HepG2 (cell line): Measurements from ENCODE around the gene FUT4. TPM values are rescaled to one million over a fixed set of nuclear protein-coding genes. Genes with fewer than 3 reads are reported as not detected.

ENCODE experiments used
- ATAC-seq: fragments of 200-7000 bp; cut with Tn5 transposase; 3 replicates; pipeline ENCODE4 v1.9.1; 2020; ENCODE audit warnings: mild to moderate bottlenecking, moderate library complexity
- BruUV-seq: library from RNA; stranded (reverse); fragments of 400-500 nt; replicated peaks from 2 replicates; lab custom pipeline; 2021; lab: Mats Ljungman, UMichigan
- CTCF ChIA-PET: fragments of 300-600 bp; formaldehyde crosslinking; extraction: SDS; loops from one replicate; lab custom pipeline; 2021; ENCODE audit warnings: low total read pairs, inconsistent platforms, low intra/inter-chr PET ratio; lab: Yijun Ruan, JAX
- POLR2A ChIA-PET: fragments of 350-600 bp; sonication (Branson Sonifier 250); formaldehyde crosslinking; loops from one replicate; lab custom pipeline; 2020; ENCODE audit warnings: antibody characterized with exemption, inconsistent platforms; lab: Yijun Ruan, JAX
- DNase-seq: peaks from one replicate; pipeline ENCODE4 v3.0.0-alpha.2; 2015; ENCODE audit warnings: low spot score
- FAIRE-seq: peaks from 3 replicates; lab custom pipeline; 2011; peaks lifted over from hg19 to GRCh38; lab: Jason Lieb, UNC
- H2AFZ ChIP-seq: one replicate; pipeline ENCODE4 v1.6.1; 2011; ENCODE audit warnings: low read length, inconsistent platforms
- H3K27ac ChIP-seq: fragments of 300-600 bp; 3 replicates; pipeline ENCODE4 v1.8.0; 2011; ENCODE audit warnings: mixed run types, mild to moderate bottlenecking, mixed read lengths, low read length, inconsistent platforms; ENCODE audit not compliant: insufficient read depth; ENCODE audit errors: extremely low read length
- H3K27me3 ChIP-seq, 2 experiments: fragments of 200-600 bp in 1 of 2; 2 replicates in 1 of 2; 3 replicates in 1 of 2; pipeline versions ENCODE4 v1.6.0 to v1.8.0; 2011; ENCODE audit warnings: low read length in 2 of 2, mild to moderate bottlenecking in 2 of 2, moderate library complexity in 2 of 2, inconsistent platforms in 1 of 2; ENCODE audit not compliant: insufficient read depth in 2 of 2, control insufficient read depth in 1 of 2
- H3K36me3 ChIP-seq, 2 experiments: fragments of 200-600 bp in 1 of 2; replicated peaks in 1 of 2; 2 replicates in 1 of 2; 3 replicates in 1 of 2; pipeline versions ENCODE4 v1.5.1 to v1.8.0; 2011; ENCODE audit warnings: low read length in 2 of 2, inconsistent platforms in 1 of 2; ENCODE audit not compliant: insufficient read depth in 2 of 2, control insufficient read depth in 1 of 2
- H3K4me1 ChIP-seq: 2 replicates; pipeline ENCODE4 v1.5.1; 2012; ENCODE audit warnings: low read length, inconsistent platforms; ENCODE audit not compliant: insufficient read depth
- H3K4me2 ChIP-seq: 2 replicates; pipeline ENCODE4 v1.6.0; 2011; ENCODE audit warnings: low read depth, low read length, inconsistent platforms
- H3K4me3 ChIP-seq, 3 experiments: fragments of 200-600 bp in 1 of 3; sonication (generic), shearing (Covaris generic) in 1 of 3; replicated peaks in 1 of 3; 2 replicates each; pipeline ENCODE4 v1.5.1; 2011 to 2016; ENCODE audit warnings: low read length in 3 of 3, inconsistent platforms in 2 of 3, low read depth in 2 of 3, mild to moderate bottlenecking in 2 of 3, control low read depth in 1 of 3, mixed read lengths in 1 of 3; ENCODE audit not compliant: insufficient read depth in 1 of 3
- H3K79me2 ChIP-seq: one replicate; pipeline ENCODE4 v1.6.1; 2011; ENCODE audit warnings: low read length, inconsistent platforms; ENCODE audit not compliant: insufficient read depth
- H3K9ac ChIP-seq: 2 replicates; pipeline ENCODE4 v1.6.0; 2011; ENCODE audit warnings: mild to moderate bottlenecking, low read depth, low read length, inconsistent platforms; ENCODE audit not compliant: insufficient read depth
- H3K9me3 ChIP-seq: 2 replicates; pipeline ENCODE4 v1.5.1; 2012; ENCODE audit warnings: mild to moderate bottlenecking, low read length
- H4K20me1 ChIP-seq: 2 replicates; pipeline ENCODE4 v1.6.0; 2011; ENCODE audit warnings: inconsistent platforms, mild to moderate bottlenecking, low read length, moderate library complexity; ENCODE audit not compliant: insufficient read depth
- ATF1 ChIP-seq: IDR thresholded peaks from 2 replicates; pipeline ENCODE4 v1.6.1; 2016; ENCODE audit warnings: mild to moderate bottlenecking, control low read depth
- CCAR2 ChIP-seq: fragments of 200-400 bp; formaldehyde crosslinking; optimal IDR thresholded peaks from 2 replicates; pipeline ENCODE3; 2018; ENCODE audit warnings: low read depth, mild to moderate bottlenecking, low read length, moderate library complexity
- E2F2 ChIP-seq: sonication (generic); formaldehyde crosslinking; IDR thresholded peaks from 2 replicates; pipeline ENCODE4 v1.4.0; 2020; ENCODE audit warnings: missing genetic modification reagents, borderline replicate concordance
- MLLT10 ChIP-seq: sonication (generic); formaldehyde crosslinking; IDR thresholded peaks from 2 replicates; pipeline ENCODE4 v1.4.0; 2020; ENCODE audit warnings: missing genetic modification reagents
- NCOR1 ChIP-seq: fragments of 200-600 bp; sonication (generic); IDR thresholded peaks from 2 replicates; pipeline ENCODE4 v1.7.0; 2017; ENCODE audit warnings: antibody characterized with exemption, low read length, borderline replicate concordance
- RFX5 ChIP-seq: IDR thresholded peaks from 2 replicates; pipeline ENCODE4 v1.6.1; 2011; ENCODE audit warnings: low read depth, low read length, improper control_type of control experiment
- ZNF234 ChIP-seq: sonication (generic); formaldehyde crosslinking; conservative IDR thresholded peaks from 2 replicates; pipeline ENCODE4 v1.5.1; 2020; ENCODE audit warnings: mild to moderate bottlenecking, missing genetic modification reagents
- ZNF33A ChIP-seq: sonication (generic); formaldehyde crosslinking; IDR thresholded peaks from 2 replicates; pipeline ENCODE4 v1.5.1; 2020; ENCODE audit warnings: missing genetic modification reagents, mild to moderate bottlenecking, moderate library complexity, borderline replicate concordance
- ZNF660 ChIP-seq: sonication (generic); formaldehyde crosslinking; IDR thresholded peaks from 2 replicates; pipeline ENCODE4 v1.5.1; 2020; ENCODE audit warnings: mild to moderate bottlenecking, low read depth, missing genetic modification reagents, borderline replicate concordance
- ZNF841 ChIP-seq: sonication (generic); formaldehyde crosslinking; IDR thresholded peaks from 2 replicates; pipeline ENCODE4 v1.8.1; 2023; ENCODE audit warnings: missing genetic modification reagents, borderline replicate concordance
- ZSCAN22 ChIP-seq: sonication (generic); formaldehyde crosslinking; IDR thresholded peaks from 2 replicates; pipeline ENCODE4 v1.4.0; 2020; ENCODE audit warnings: mild to moderate bottlenecking, missing genetic modification reagents
- WGBS: methylation state at CpG from one replicate; pipeline ENCODE4 v1.1.6; 2017; ENCODE audit warnings: low lambda C conversion rate; 5-methylcytosine and 5-hydroxymethylcytosine counted together
- in situ Hi-C: cut with HindIII; loops from 2 replicates; pipeline ENCODE4 v1.10.0; 2017; ENCODE audit warnings: low pct_unique_long_range_greater_than_20kb; ENCODE audit not compliant: extremely low pct_ligation_motif_present
- intact Hi-C: fragments of 100-400 bp; cut with micrococcal nuclease; formaldehyde crosslinking; loops from one replicate; pipeline ENCODE4 v1.10.0; 2022; ENCODE audit not compliant: unreplicated experiment
- polyA plus RNA-seq, 8 experiments: library from polyadenylated mRNA; depleted of rRNA in 3 of 8; stranded (reverse) in 7 of 8; unstranded in 1 of 8; fragments of >200 nt; fragmentation: Illumina TruSeq in 4 of 8; extraction: Trizol in 4 of 8; gene quantifications; 2 replicates each; pipeline versions ENCODE4 v1.2.1 to v1.2.3, GENCODE V29; 2011 to 2016; ENCODE audit warnings: low read depth in 4 of 8, missing spikeins in 1 of 8, mixed read lengths in 1 of 8; ENCODE audit not compliant: insufficient read depth in 1 of 8
- total RNA-seq, 5 experiments: library from RNA; depleted of rRNA; stranded (reverse); fragments of >200 nt; fragmentation: Illumina TruSeq; extraction: Trizol; gene quantifications; 2 replicates each; pipeline ENCODE4 v1.2.3, GENCODE V29; 2016; ENCODE audit warnings: low read depth in 1 of 5

The FUT4 gene
- total and polyA plus RNA-seq, 2 of the 13 experiments (the other 11 are each of a cell fraction or from before 2014, with no cell fraction given): 0.28 to 0.60 TPM

DNA sequence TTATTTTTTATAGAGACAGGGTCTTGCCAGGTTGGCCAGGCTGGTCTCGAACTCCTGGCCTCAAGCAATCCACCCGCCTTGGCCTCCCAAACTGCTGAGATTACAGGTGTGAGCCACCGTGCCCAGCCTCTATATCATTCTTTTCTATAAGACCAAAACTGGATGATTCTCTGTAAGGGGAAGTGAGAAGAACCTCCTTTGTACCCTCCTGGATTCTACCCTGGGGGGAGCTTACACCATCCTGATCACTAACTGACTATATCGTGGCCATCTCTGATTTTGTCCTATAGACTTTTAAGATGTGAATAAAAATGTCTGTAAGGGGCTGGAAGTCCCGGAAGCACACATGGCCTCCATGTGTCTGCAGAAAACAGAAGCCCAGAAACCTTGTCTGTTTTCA, 32.6 kb downstream of the FUT4 start (continued):
- TF ChIP-seq MLLT10 (CRISPR knock-in tag): no peak
- no peak for TF ChIP-seq E2F2 (CRISPR knock-in tag)
- no peak for TF ChIP-seq ATF1 (CRISPR knock-in tag)
- TF ChIP-seq ZSCAN22: no peak
- no peak for TF ChIP-seq ZNF841 (CRISPR knock-in tag)
- TF ChIP-seq ZNF33A (CRISPR knock-in tag): no peak
- no peak for TF ChIP-seq ZNF660

DNA sequence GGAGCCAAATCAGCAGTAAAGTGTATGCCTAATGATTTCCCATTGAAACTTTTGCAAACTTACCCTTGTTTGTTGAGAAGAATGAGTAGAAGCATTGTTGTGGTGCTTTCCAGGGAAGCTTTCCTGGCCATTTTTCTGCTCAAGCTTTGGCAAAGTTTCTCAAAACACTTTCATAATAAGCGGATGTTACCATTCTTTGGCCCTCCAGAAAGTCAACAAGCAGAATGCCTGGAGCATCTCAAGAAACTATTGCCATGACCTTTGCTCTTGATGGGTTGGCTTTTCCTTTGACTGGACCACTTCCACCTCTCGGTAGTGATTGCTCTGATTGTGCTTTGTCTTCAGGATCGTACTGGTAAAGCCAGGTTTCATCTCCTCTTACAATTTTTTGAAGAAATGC, 34.1 kb downstream of the FUT4 start:
- Histone ChIP-seq H3K9ac (no peak overlapping the region), H2AFZ (no peak overlapping the region), H3K27me3 (peaks cover 0 to 10% of the 10 kb centered on the region in 2 experiments; a peak in 3 of 5 replicates), H3K4me2 (no peak overlapping the region), H3K4me1 (no peaks in the 10 kb centered on the region), H3K36me3 (no peaks in the 10 kb centered on the region), H3K79me2 (no peaks in the 10 kb centered on the region), H4K20me1 (no peaks in the 10 kb centered on the region), H3K27ac (no peak overlapping the region), H3K4me3 (no peak overlapping the region), H3K9me3 (no peaks in the 10 kb centered on the region)
- TF ChIP-seq RFX5: no peak
- no peak for TF ChIP-seq CCAR2
- TF ChIP-seq ZNF234 (CRISPR knock-in tag): no peak
- TF ChIP-seq NCOR1: no peak
- intact Hi-C loops: no loop called here
- ChIA-PET CTCF (no interaction called here), POLR2A (no interaction called here)
- ATAC-seq (no peak), DNase-seq (no peak), FAIRE-seq (no peak)
- in situ Hi-C loops: no loop called here
- BruUV-seq: no TSS peak
- 2% methylated on average over 3 of the region's 3 CpGs for WGBS
